ENCODE data around the gene BZW1.

Gene BZW1

DNA sequence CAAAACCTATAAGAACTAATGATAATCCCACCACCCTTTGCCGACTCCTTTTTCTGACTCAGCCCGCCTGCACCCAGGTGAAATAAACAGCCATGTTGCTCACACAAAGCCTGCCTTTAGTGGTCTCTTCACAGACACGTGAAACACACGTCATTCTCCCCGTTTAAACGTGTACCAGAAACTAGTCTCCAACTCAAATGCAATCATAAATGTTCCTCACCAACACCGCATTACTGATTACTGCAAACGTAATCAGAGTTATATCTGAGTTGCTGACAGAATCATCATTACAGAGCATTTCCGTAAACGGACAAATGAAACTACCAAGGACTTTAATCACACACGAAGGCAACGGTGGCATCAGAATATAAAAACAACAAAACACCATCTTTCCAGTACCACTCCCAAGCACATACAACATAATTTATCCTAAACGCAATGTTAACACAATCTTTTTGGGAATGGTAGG is 50.9 kb downstream of the BZW1 start:
- Histone ChIP-seq H3K79me2 (peaks cover 51% of the 10 kb centered on the region), H3K9me3 (ENCODE audit: control insufficient read depth, low read length) (no peaks in the 10 kb centered on the region), H2AFZ (no peak overlapping the region), H3K9ac (peak overlapping the region; percentile 98), H3K4me2 (ENCODE audit: low read length) (peak overlapping the region; percentile 96), H3K36me3 (ENCODE audit: control insufficient read depth, insufficient read depth, low read length) (peaks cover 6% of the 10 kb centered on the region), H3K4me3 (ENCODE audit: low read depth, low read length) (peak overlapping the region; percentile 92), H3K27ac (peak overlapping the region; percentile 98), H3K27me3 (ENCODE audit: control insufficient read depth, insufficient read depth, low read length) (no peaks in the 10 kb centered on the region), H3K4me1 (peaks cover 9% of the 10 kb centered on the region)
- TF ChIP-seq, protein P1, sequence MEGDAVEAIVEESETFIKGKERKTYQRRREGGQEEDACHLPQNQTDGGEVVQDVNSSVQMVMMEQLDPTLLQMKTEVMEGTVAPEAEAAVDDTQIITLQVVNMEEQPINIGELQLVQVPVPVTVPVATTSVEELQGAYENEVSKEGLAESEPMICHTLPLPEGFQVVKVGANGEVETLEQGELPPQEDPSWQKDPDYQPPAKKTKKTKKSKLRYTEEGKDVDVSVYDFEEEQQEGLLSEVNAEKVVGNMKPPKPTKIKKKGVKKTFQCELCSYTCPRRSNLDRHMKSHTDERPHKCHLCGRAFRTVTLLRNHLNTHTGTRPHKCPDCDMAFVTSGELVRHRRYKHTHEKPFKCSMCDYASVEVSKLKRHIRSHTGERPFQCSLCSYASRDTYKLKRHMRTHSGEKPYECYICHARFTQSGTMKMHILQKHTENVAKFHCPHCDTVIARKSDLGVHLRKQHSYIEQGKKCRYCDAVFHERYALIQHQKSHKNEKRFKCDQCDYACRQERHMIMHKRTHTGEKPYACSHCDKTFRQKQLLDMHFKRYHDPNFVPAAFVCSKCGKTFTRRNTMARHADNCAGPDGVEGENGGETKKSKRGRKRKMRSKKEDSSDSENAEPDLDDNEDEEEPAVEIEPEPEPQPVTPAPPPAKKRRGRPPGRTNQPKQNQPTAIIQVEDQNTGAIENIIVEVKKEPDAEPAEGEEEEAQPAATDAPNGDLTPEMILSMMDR (IDR thresholded peaks at IDR 0.05) = no peak

DNA sequence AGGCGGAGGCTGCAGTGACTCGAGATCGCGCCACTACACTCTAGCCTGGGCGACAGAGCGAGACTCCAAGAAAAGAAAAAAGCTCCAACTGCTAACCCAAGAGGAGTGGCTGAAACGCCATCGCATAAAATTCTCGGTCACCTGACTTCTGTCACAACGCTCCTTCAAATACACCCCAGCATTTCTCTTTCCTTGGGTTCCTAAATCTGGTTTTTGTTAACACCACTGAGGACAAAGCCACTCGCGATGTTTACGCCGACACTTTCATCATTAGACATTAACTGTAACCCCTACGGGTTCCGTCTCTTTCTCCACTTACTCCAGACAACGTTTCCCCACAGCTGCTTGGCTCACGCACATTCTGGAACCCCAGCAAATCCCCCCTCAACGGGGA is 52.1 kb downstream of the BZW1 start:
- Histone ChIP-seq H3K36me3 (ENCODE audit: control insufficient read depth, insufficient read depth, low read length) (peaks cover 6% of the 10 kb centered on the region), H2AFZ (peak overlapping the region; percentile 93), H3K9ac (peak overlapping the region; percentile 98), H3K4me2 (ENCODE audit: low read length) (peak overlapping the region; percentile 96), H3K4me3 (ENCODE audit: low read depth, low read length) (peak overlapping the region; percentile 92), H3K4me1 (peaks cover 8% of the 10 kb centered on the region), H3K27ac (peak overlapping the region; percentile 98), H3K27me3 (ENCODE audit: control insufficient read depth, insufficient read depth, low read length) (no peaks in the 10 kb centered on the region), H3K9me3 (ENCODE audit: control insufficient read depth, low read length) (no peaks in the 10 kb centered on the region), H3K79me2 (peaks cover 39% of the 10 kb centered on the region)
- TF ChIP-seq, protein P1 (IDR thresholded peaks at IDR 0.05) = no peak

DNA sequence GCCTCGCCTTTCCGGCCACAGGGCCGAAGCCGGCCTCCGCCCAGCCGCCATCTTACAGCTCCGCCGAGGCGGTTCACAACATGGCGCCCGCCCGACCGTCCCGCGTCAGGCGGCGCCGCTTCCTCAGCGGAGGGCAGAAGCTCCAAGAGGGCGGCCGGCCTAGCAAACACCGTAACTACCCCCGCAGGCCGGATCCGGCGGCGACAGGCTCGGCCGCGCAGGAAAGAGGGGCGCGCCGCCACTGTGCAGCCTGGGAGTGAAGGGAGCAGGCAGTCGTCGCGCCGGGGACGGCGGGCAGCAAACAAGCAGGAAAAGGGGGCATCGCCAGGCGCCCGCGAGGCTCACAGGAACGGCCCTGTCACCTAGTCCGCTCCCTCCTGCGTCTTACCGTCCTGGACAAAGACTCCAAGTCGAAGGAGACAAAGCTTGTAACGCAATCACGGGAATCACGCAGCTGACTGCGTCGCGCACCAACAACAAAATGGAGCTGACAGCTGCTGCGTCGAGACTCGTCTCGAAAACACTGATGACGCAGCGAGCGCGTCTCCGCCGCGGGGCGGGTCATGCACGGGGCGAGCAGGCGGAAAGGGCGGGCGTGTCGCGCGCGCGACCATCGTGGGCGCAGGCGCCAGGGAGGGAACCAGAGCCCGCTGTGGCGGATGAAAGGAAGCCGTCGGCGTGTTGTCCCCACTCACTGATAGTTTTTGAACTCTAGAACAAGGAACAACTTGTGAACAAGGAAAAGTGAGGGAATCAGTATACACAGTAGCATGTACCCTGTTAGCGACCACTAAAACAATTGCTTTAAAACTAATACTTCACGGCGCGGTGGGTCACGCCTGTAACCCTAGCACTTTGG is 52.7 kb downstream of the BZW1 start, which contains the start of gene CLK1:
TSS of gene CLK1 (minus strand) at position 483 of the 859 bp plus-strand sequence. CDS start 2,796 bp downstream, outside the sequence.
- H3K36me3 ChIP-seq (ENCODE audit: control insufficient read depth, insufficient read depth, low read length) = peaks cover 6% of the 10 kb centered on the region
- no peaks in the 10 kb centered on the region for H3K9me3 ChIP-seq (ENCODE audit: control insufficient read depth, low read length)
- peak within 1 kb of the TSS; percentile 98 for H3K9ac ChIP-seq
- peaks cover 3% of the 10 kb centered on the region for H3K4me1 ChIP-seq
- H2AFZ ChIP-seq = peak within 1 kb of the TSS; percentile 93
- TF ChIP-seq, protein P1 (IDR thresholded peaks at IDR 0.05) = no peak
- peak within 1 kb of the TSS; percentile 92 for H3K4me3 ChIP-seq (ENCODE audit: low read depth, low read length)
- H3K4me2 ChIP-seq (ENCODE audit: low read length) = peak within 1 kb of the TSS; percentile 96
- peaks cover 33% of the 10 kb centered on the region for H3K79me2 ChIP-seq
- H3K27me3 ChIP-seq (ENCODE audit: control insufficient read depth, insufficient read depth, low read length) = no peaks in the 10 kb centered on the region
- H3K27ac ChIP-seq = peak within 1 kb of the TSS; percentile 98

DNA sequence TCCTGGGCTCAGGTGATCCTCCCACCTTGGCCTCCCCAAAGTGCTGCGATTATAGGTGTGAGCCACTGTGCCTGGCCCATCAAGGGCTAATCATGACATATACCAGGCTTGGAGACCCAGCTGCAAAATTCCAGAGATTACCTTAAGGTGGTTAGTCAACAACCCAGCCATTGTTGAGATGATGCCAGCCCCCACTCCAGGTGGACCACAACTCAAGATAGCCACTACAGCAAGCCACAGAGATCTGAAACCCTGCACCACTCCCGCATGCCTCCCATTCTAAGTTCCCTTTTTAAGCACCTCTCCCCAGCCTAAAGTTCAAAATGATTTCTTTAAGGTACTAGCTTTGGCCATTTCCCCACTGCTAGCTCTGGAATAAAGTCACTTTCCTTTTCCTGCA is 57.3 kb downstream of the BZW1 start:
- H2AFZ ChIP-seq = no peak overlapping the region
- no peak overlapping the region for H3K4me3 ChIP-seq (ENCODE audit: low read depth, low read length)
- no peak overlapping the region for H3K9ac ChIP-seq
- H3K27me3 ChIP-seq (ENCODE audit: control insufficient read depth, insufficient read depth, low read length) = no peaks in the 10 kb centered on the region
- H3K36me3 ChIP-seq (ENCODE audit: control insufficient read depth, insufficient read depth, low read length) = no peaks in the 10 kb centered on the region
- H3K4me1 ChIP-seq = no peaks in the 10 kb centered on the region
- no peak overlapping the region for H3K27ac ChIP-seq
- no peak overlapping the region for H3K4me2 ChIP-seq (ENCODE audit: low read length)
- no peaks in the 10 kb centered on the region for H3K79me2 ChIP-seq
- TF ChIP-seq, protein P1 (IDR thresholded peaks at IDR 0.05) = no peak
- no peaks in the 10 kb centered on the region for H3K9me3 ChIP-seq (ENCODE audit: control insufficient read depth, low read length)
